Measurements from ENCODE around the gene AGAP3. TPM values are rescaled to one million over a fixed set of nuclear protein-coding genes. Genes with fewer than 3 reads are reported as not detected.

Gene AGAP3
- total and polyA plus RNA-seq, 7 donors, result 27.7 to 89.7 (median 36.4) TPM

- no peaks in the 10 kb centered on the region for H3K27me3 ChIP-seq
- peaks cover 0 to 11% (median 7%) of the 10 kb centered on the region in 4 donors for H3K4me1 ChIP-seq
- no peak overlapping the region for H3K4me3 ChIP-seq
- intact Hi-C loops (cut with DNase I), result no loop called here
- DNase-seq, result no peak
- TF ChIP-seq, protein P1, sequence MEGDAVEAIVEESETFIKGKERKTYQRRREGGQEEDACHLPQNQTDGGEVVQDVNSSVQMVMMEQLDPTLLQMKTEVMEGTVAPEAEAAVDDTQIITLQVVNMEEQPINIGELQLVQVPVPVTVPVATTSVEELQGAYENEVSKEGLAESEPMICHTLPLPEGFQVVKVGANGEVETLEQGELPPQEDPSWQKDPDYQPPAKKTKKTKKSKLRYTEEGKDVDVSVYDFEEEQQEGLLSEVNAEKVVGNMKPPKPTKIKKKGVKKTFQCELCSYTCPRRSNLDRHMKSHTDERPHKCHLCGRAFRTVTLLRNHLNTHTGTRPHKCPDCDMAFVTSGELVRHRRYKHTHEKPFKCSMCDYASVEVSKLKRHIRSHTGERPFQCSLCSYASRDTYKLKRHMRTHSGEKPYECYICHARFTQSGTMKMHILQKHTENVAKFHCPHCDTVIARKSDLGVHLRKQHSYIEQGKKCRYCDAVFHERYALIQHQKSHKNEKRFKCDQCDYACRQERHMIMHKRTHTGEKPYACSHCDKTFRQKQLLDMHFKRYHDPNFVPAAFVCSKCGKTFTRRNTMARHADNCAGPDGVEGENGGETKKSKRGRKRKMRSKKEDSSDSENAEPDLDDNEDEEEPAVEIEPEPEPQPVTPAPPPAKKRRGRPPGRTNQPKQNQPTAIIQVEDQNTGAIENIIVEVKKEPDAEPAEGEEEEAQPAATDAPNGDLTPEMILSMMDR (IDR thresholded peaks at IDR 0.05), result no peak
- TF ChIP-seq POLR2AphosphoS5 (IDR thresholded peaks at IDR 0.05), result no peak
- no peak for TF ChIP-seq EP300 (IDR thresholded peaks at IDR 0.05)
- TF ChIP-seq POLR2A (IDR thresholded peaks at IDR 0.05), result no peak
- no peak overlapping the region for H3K27ac ChIP-seq
- WGBS, 2 donors, result 94 to 95% methylated on average over 17 of the region's 17 CpGs
- H3K36me3 ChIP-seq, result peaks cover 44 to 77% (median 69%) of the 10 kb centered on the region in 4 donors
- no peaks in the 10 kb centered on the region for H3K9me3 ChIP-seq
These were observed 44.5 kb downstream of the AGAP3 start for GRCh38 chr7:151130741-151131157.

GRCh38 chr7:151131224-151131591, 44.9 kb downstream of the AGAP3 start:
- peaks cover 0 to 7% (median 2%) of the 10 kb centered on the region in 4 donors for H3K4me1 ChIP-seq
- TF ChIP-seq POLR2A (IDR thresholded peaks at IDR 0.05), result no peak
- no peak for TF ChIP-seq EP300 (IDR thresholded peaks at IDR 0.05)
- TF ChIP-seq, protein P1 (IDR thresholded peaks at IDR 0.05), result no peak
- no peak for TF ChIP-seq POLR2AphosphoS5 (IDR thresholded peaks at IDR 0.05)
- H3K4me3 ChIP-seq, result no peak overlapping the region
- H3K36me3 ChIP-seq, result peaks cover 46 to 82% (median 72%) of the 10 kb centered on the region in 4 donors
- intact Hi-C loops (cut with DNase I), result no loop called here
- WGBS, 2 donors, result 86 to 89% methylated on average over 13 of the region's 13 CpGs
- H3K27ac ChIP-seq, result peak overlapping the region in 1 of 4 donors; percentile 10
- no peaks in the 10 kb centered on the region for H3K27me3 ChIP-seq
- DNase-seq, result no peak
- H3K9me3 ChIP-seq, result no peaks in the 10 kb centered on the region

DNA sequence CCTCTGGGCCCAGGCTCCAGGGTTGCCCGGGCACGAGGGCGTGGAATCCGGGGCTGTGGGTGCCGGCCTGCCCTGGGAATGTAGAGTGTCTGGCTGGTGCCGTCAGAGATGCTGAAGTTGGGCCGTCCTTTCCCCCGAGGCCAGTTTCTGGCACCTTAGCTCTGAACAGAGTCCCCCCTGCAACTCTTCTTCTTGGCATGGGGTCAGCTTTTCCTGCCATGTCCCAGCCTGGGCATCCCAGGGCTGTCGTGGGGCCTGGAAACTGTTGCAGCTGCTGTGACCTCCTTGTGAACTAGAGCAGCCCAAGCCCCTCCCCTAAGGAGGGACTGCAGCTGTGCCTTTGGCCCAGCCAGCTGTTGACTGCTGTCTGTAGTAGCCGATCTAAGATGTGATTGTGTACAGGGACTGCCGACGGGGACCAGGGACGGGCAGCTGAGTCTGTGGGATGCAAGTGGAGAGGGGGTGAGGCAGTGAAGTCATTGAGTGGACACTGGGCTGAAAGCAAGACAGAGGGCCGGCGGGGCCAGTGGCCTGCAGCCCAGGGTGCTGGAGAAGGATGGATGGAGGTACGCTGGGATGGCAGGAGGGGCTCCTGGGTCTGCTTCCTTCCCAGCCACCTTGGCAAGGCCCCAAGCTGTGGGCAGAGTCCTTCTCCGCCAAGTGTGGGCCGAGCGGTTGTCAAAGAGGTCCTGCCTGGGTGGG, 45.5 kb downstream of the AGAP3 start:
- H3K36me3 ChIP-seq, result peaks cover 46 to 87% (median 75%) of the 10 kb centered on the region in 4 donors
- intact Hi-C loops (cut with DNase I), result no loop called here
- DNase-seq, result no peak
- no peaks in the 10 kb centered on the region for H3K9me3 ChIP-seq
- peak overlapping the region in 1 of 4 donors; percentile 10 for H3K27ac ChIP-seq
- WGBS, 2 donors, result 85 to 86% methylated on average over 19 of the region's 19 CpGs
- no peaks in the 10 kb centered on the region for H3K27me3 ChIP-seq
- H3K4me3 ChIP-seq, result no peak overlapping the region
- H3K4me1 ChIP-seq, result peaks cover 0 to 1% (median 0%) of the 10 kb centered on the region in 4 donors
- TF ChIP-seq POLR2AphosphoS5 (IDR thresholded peaks at IDR 0.05), result no peak
- no peak for TF ChIP-seq POLR2A (IDR thresholded peaks at IDR 0.05)
- TF ChIP-seq, protein P1 (IDR thresholded peaks at IDR 0.05), result no peak
- TF ChIP-seq EP300 (IDR thresholded peaks at IDR 0.05), result no peak

DNA sequence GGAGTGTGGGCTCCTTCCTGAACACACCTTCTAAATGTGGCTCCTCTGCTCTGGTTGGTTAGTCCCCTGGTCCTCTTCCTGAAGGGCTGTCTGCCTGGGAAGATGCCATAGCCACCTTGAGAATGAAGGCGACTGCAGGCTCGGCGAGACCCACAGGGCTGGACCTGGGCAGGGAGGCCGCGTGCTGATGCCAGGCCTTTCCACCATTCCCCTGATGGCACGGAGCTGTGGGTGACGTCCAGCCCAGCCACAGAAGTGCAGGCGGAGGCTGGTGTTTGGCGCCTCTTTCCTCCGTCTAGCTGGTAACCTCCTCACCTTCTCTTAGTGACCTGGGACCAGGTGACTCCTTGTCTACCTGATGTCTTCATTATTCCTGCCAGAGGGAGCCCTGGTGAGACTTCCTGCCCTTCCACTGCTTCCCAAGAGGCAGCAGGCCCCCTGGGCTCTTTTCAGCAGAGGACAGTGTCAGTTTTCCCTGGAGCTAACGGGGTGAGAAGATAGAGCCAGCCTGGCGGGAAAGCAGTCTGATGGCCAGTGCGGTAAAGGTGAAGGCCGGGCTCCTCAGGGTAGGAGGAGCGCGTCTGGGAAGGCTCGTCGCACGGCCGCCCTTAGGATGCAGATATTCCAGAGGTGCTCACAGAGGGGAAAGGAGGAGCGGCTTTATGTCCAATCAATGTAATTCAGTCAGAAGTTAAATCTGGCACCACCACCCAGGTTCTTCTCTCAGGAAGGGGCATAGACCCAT, 46.4 kb downstream of the AGAP3 start:
- H3K4me3 ChIP-seq, result no peak overlapping the region
- peaks cover 46 to 96% (median 75%) of the 10 kb centered on the region in 4 donors for H3K36me3 ChIP-seq
- H3K9me3 ChIP-seq, result no peaks in the 10 kb centered on the region
- no peaks in the 10 kb centered on the region for H3K27me3 ChIP-seq
- no peaks in the 10 kb centered on the region for H3K4me1 ChIP-seq
- peak overlapping the region in 1 of 4 donors; percentile 1 for H3K27ac ChIP-seq
- TF ChIP-seq EP300 (IDR thresholded peaks at IDR 0.05) (no peak), POLR2AphosphoS5 (IDR thresholded peaks at IDR 0.05) (no peak), POLR2A (IDR thresholded peaks at IDR 0.05) (no peak)
- TF ChIP-seq, protein P1 (IDR thresholded peaks at IDR 0.05), result no peak
- peak; percentile 28 for DNase-seq
- 96% methylated on average over 21 of the region's 21 CpGs for WGBS, 2 donors
- intact Hi-C loops (cut with DNase I), result no loop called here
